AG04449 (cell line): ENCODE results near the gene RPAP3.
"Not testable (repeated sequence)": the region's sequence is repeated elsewhere in the genome, so short reads cannot be mapped to it uniquely, and the experiment has no call there.

Experiments used
- CTCF ChIA-PET: fragments of 350-600 bp; formaldehyde crosslinking; extraction: SDS; loops from one replicate; lab custom pipeline; 2021; ENCODE audit warnings: antibody characterized with exemption; lab: Yijun Ruan, JAX
- POLR2A ChIA-PET: fragments of 400-600, 350-600 bp; formaldehyde crosslinking; extraction: SDS; loops from one replicate; lab custom pipeline; 2020; ENCODE audit warnings: antibody characterized with exemption, inconsistent platforms; lab: Yijun Ruan, JAX
- DNase-seq: peaks from one replicate; pipeline ENCODE4 v3.0.0-alpha.2; 2010; ENCODE audit warnings: low read depth, low spot score
- H3K4me3 ChIP-seq: 2 replicates; pipeline ENCODE4 v1.5.1; 2011; ENCODE audit warnings: low read depth, mild to moderate bottlenecking, control low read depth, low read length
- CTCF ChIP-seq: IDR thresholded peaks from one replicate; pipeline ENCODE4 v1.5.1; 2011; ENCODE audit warnings: mild to moderate bottlenecking, moderate library complexity, low read length, control low read depth, inconsistent platforms; ENCODE audit not compliant: insufficient read depth; ENCODE audit errors: missing control alignments

RPAP3 gene

GRCh38 chr12:47649381-47649780 is 56.4 kb downstream of the RPAP3 start:
- ChIA-PET CTCF (interaction anchor here (3.3 kb wide), 1 partner anchor 12 kb away, joined by 15 read pairs; no protein-coding TSS in a partner anchor), POLR2A (no interaction called here)
- H3K4me3 ChIP-seq = no peak overlapping the region
- no peak for DNase-seq
- no peak for TF ChIP-seq CTCF

GRCh38 chr12:47648056-47648579 is 57.7 kb downstream of the RPAP3 start:
- no peak overlapping the region for H3K4me3 ChIP-seq
- CTCF ChIA-PET = interaction anchor here (3.3 kb wide), 1 partner anchor 13 kb away, joined by 15 read pairs; no protein-coding TSS in a partner anchor
- POLR2A ChIA-PET = no interaction called here

GRCh38 chr12:47642310-47642709 is 63.5 kb downstream of the RPAP3 start:
- H3K4me3 ChIP-seq, POLR2A ChIA-PET, CTCF ChIA-PET, DNase-seq: not testable (repeated sequence)

More at GRCh38 chr12:47648056-47648579, 57.7 kb downstream of the RPAP3 start:
- DNase-seq = no peak
- no peak for TF ChIP-seq CTCF

GRCh38 chr12:47636908-47637780 is 68.7 kb downstream of the RPAP3 start:
- POLR2A ChIA-PET = no interaction called here
- TF ChIP-seq CTCF = peak; percentile 33
- DNase-seq = no peak
- CTCF ChIA-PET = interaction anchor here (0.7 to 2.6 kb wide), 16 partner anchors 10 to 604 kb away, joined by 3 to 10 read pairs (median 3); no protein-coding TSS in a partner anchor
- H3K4me3 ChIP-seq = no peak overlapping the region

- DNase-seq, POLR2A ChIA-PET, H3K4me3 ChIP-seq: not testable (repeated sequence)
- CTCF ChIA-PET = interaction anchor here (0.9 to 2.6 kb wide), 5 partner anchors 10 to 603 kb away, joined by 3 to 10 read pairs (median 3); no protein-coding TSS in a partner anchor
Measured at GRCh38 chr12:47635770-47636169, 70.1 kb downstream of the RPAP3 start.

GRCh38 chr12:47634127-47634526 is 71.7 kb downstream of the RPAP3 start:
- CTCF ChIA-PET = no interaction called here
- TF ChIP-seq CTCF = no peak
- POLR2A ChIA-PET = no interaction called here
- H3K4me3 ChIP-seq = no peak overlapping the region
- no peak for DNase-seq

GRCh38 chr12:47621960-47622359 is 83.9 kb downstream of the RPAP3 start:
- no peak overlapping the region for H3K4me3 ChIP-seq
- TF ChIP-seq CTCF = no peak
- POLR2A ChIA-PET = no interaction called here
- no peak for DNase-seq
- CTCF ChIA-PET = interaction anchor here (1.7 kb wide), 1 partner anchor 11 kb away, joined by 4 read pairs; no protein-coding TSS in a partner anchor
